ENCODE data around the gene GCC2. TPM values are rescaled to one million over a fixed set of nuclear protein-coding genes. Genes with fewer than 3 reads are reported as not detected.
"Not testable (repeated sequence)": the region's sequence is repeated elsewhere in the genome, so short reads cannot be mapped to it uniquely, and the experiment has no call there.

The GCC2 gene
- total RNA-seq, 2 donors from 2014 or later = 57.0 to 59.9 TPM

GRCh38 chr2:108490506-108491122, 41.6 kb downstream of the GCC2 start:
- Histone ChIP-seq H3K4me3 (ENCODE audit: low read length) (no peak overlapping the region), H3K27me3 (ENCODE audit: control insufficient read depth, insufficient read depth, low read length, poor library complexity, severe bottlenecking) (no peaks in the 10 kb centered on the region), H3K36me3 (ENCODE audit: control insufficient read depth, insufficient read depth, low read length) (peaks cover 77% of the 10 kb centered on the region), H3K9ac (ENCODE audit: extremely low read depth, low read length, poor library complexity, severe bottlenecking) (no peak overlapping the region), H3K4me1 (ENCODE audit: control insufficient read depth, insufficient read depth, low read length) (no peaks in the 10 kb centered on the region), H3K9me3 (ENCODE audit: control insufficient read depth, low read length) (no peaks in the 10 kb centered on the region), H3K27ac (ENCODE audit: low read depth, low read length) (no peak overlapping the region)
- Mint-ChIP-seq H3K9me3 (no peaks in the 10 kb centered on the region), H3K36me3 (ENCODE audit: low read depth) (peaks cover 55% of the 10 kb centered on the region), H3K4me1 (peaks cover 5% of the 10 kb centered on the region), H3K4me3 (no peak overlapping the region), H3K27ac (no peak overlapping the region), H3K27me3 (ENCODE audit: insufficient read depth) (no peaks in the 10 kb centered on the region)
- TF ChIP-seq, protein P1, sequence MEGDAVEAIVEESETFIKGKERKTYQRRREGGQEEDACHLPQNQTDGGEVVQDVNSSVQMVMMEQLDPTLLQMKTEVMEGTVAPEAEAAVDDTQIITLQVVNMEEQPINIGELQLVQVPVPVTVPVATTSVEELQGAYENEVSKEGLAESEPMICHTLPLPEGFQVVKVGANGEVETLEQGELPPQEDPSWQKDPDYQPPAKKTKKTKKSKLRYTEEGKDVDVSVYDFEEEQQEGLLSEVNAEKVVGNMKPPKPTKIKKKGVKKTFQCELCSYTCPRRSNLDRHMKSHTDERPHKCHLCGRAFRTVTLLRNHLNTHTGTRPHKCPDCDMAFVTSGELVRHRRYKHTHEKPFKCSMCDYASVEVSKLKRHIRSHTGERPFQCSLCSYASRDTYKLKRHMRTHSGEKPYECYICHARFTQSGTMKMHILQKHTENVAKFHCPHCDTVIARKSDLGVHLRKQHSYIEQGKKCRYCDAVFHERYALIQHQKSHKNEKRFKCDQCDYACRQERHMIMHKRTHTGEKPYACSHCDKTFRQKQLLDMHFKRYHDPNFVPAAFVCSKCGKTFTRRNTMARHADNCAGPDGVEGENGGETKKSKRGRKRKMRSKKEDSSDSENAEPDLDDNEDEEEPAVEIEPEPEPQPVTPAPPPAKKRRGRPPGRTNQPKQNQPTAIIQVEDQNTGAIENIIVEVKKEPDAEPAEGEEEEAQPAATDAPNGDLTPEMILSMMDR (conservative IDR thresholded peaks at IDR 0.05) = no peak
- no peak for DNase-seq

DNA sequence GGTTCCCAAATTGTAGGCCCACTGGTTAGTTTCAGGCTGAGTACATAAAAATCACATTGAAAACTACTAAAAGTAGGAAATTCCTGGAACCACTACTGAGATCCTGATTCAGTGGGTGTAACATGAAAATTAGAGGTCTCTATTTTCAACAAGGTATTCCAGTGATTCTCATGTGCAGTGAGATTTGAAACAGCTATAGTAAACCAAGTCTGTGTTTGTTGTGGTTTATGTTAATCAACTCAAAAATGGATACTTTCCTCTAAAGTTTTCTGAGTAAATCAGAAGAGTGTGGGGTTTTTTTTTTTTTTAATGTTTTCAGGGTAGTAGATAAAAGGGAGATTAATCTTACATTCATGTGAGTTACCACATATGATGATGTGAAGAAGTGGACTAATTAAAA, 42.8 kb downstream of the GCC2 start:
- Mint-ChIP-seq H3K27ac (no peak overlapping the region), H3K36me3 (ENCODE audit: low read depth) (peaks cover 57% of the 10 kb centered on the region), H3K4me1 (peaks cover 5% of the 10 kb centered on the region), H3K27me3 (ENCODE audit: insufficient read depth) (no peaks in the 10 kb centered on the region), H3K9me3 (no peaks in the 10 kb centered on the region), H3K4me3 (no peak overlapping the region)
- Histone ChIP-seq H3K27ac (ENCODE audit: low read depth, low read length) (no peak overlapping the region), H3K27me3 (ENCODE audit: control insufficient read depth, insufficient read depth, low read length, poor library complexity, severe bottlenecking) (no peaks in the 10 kb centered on the region), H3K9ac (ENCODE audit: extremely low read depth, low read length, poor library complexity, severe bottlenecking) (no peak overlapping the region), H3K4me3 (ENCODE audit: low read length) (no peak overlapping the region), H3K4me1 (ENCODE audit: control insufficient read depth, insufficient read depth, low read length) (no peaks in the 10 kb centered on the region), H3K9me3 (ENCODE audit: control insufficient read depth, low read length) (no peaks in the 10 kb centered on the region), H3K36me3 (ENCODE audit: control insufficient read depth, insufficient read depth, low read length) (peaks cover 66% of the 10 kb centered on the region)
- DNase-seq = no peak
- TF ChIP-seq, protein P1 (conservative IDR thresholded peaks at IDR 0.05) = no peak

- H3K9me3 Mint-ChIP-seq = no peaks in the 10 kb centered on the region
- no peak overlapping the region for H3K9ac ChIP-seq (ENCODE audit: extremely low read depth, low read length, poor library complexity, severe bottlenecking)
- no peak overlapping the region for H3K27ac ChIP-seq (ENCODE audit: low read depth, low read length)
- no peak for DNase-seq
- H3K9me3 ChIP-seq (ENCODE audit: control insufficient read depth, low read length) = no peaks in the 10 kb centered on the region
- no peak overlapping the region for H3K4me3 Mint-ChIP-seq
- H3K4me3 ChIP-seq (ENCODE audit: low read length) = no peak overlapping the region
- no peaks in the 10 kb centered on the region for H3K27me3 Mint-ChIP-seq (ENCODE audit: insufficient read depth)
- H3K4me1 Mint-ChIP-seq = peaks cover 5% of the 10 kb centered on the region
- H3K27me3 ChIP-seq (ENCODE audit: control insufficient read depth, insufficient read depth, low read length, poor library complexity, severe bottlenecking) = no peaks in the 10 kb centered on the region
- H3K36me3 Mint-ChIP-seq (ENCODE audit: low read depth) = peaks cover 55% of the 10 kb centered on the region
- H3K4me1 ChIP-seq (ENCODE audit: control insufficient read depth, insufficient read depth, low read length) = no peaks in the 10 kb centered on the region
- no peak overlapping the region for H3K27ac Mint-ChIP-seq
- H3K36me3 ChIP-seq (ENCODE audit: control insufficient read depth, insufficient read depth, low read length) = peaks cover 61% of the 10 kb centered on the region
- TF ChIP-seq, protein P1 (conservative IDR thresholded peaks at IDR 0.05) = no peak
- 88 to 95% methylated on average over 4 of the region's 4 CpGs for WGBS, 2 experiments (ENCODE audit: insufficient coverage in 1 of 2, insufficient read length in 1 of 2)
These were observed 43.4 kb downstream of the GCC2 start for GRCh38 chr2:108492364-108492763.

DNA sequence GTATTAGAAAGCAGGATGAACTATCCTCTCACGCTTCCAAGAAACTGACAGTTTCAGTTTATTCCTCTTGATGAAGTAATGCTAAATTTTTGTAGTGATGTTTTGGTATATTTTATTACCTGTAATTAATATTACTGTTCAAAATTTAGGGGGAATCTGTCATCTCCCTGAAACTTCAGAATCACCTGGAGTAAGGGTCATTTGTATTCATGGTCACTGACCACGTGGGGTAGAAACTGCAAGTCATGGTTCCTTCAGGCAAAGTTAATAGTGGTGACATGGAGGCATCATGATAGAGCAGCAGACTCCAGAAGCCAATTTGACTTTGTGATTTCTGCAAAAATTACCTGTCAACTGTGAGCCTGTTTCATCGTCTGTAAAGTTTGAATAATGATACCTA, 47.2 kb downstream of the GCC2 start:
- not testable (repeated sequence) for H3K4me1 Mint-ChIP-seq; DNase-seq; H3K9me3 ChIP-seq (ENCODE audit: control insufficient read depth, low read length); H3K27ac Mint-ChIP-seq; H3K4me1 ChIP-seq (ENCODE audit: control insufficient read depth, insufficient read depth, low read length); H3K9ac ChIP-seq (ENCODE audit: extremely low read depth, low read length, poor library complexity, severe bottlenecking); H3K27ac ChIP-seq (ENCODE audit: low read depth, low read length); H3K9me3 Mint-ChIP-seq; H3K27me3 Mint-ChIP-seq (ENCODE audit: insufficient read depth); H3K4me3 Mint-ChIP-seq; H3K4me3 ChIP-seq (ENCODE audit: low read length); H3K27me3 ChIP-seq (ENCODE audit: control insufficient read depth, insufficient read depth, low read length, poor library complexity, severe bottlenecking)
- H3K36me3 Mint-ChIP-seq (ENCODE audit: low read depth) = peaks cover 52% of the 10 kb centered on the region
- H3K36me3 ChIP-seq (ENCODE audit: control insufficient read depth, insufficient read depth, low read length) = peaks cover 30% of the 10 kb centered on the region
- WGBS, 2 experiments (ENCODE audit: insufficient coverage in 1 of 2, insufficient read length in 1 of 2) = 100% methylated on average over 1 of the region's 3 CpGs; no CpG with 5 or more reads in 1 of the 2 experiments

- H3K27me3 Mint-ChIP-seq (ENCODE audit: insufficient read depth); H3K27me3 ChIP-seq (ENCODE audit: control insufficient read depth, insufficient read depth, low read length, poor library complexity, severe bottlenecking); H3K27ac Mint-ChIP-seq; H3K4me1 ChIP-seq (ENCODE audit: control insufficient read depth, insufficient read depth, low read length); H3K9me3 ChIP-seq (ENCODE audit: control insufficient read depth, low read length); H3K4me3 Mint-ChIP-seq; H3K9me3 Mint-ChIP-seq; H3K27ac ChIP-seq (ENCODE audit: low read depth, low read length); H3K9ac ChIP-seq (ENCODE audit: extremely low read depth, low read length, poor library complexity, severe bottlenecking); DNase-seq; H3K4me3 ChIP-seq (ENCODE audit: low read length); H3K4me1 Mint-ChIP-seq: not testable (repeated sequence)
- peaks cover 48% of the 10 kb centered on the region for H3K36me3 Mint-ChIP-seq (ENCODE audit: low read depth)
- peaks cover 20% of the 10 kb centered on the region for H3K36me3 ChIP-seq (ENCODE audit: control insufficient read depth, insufficient read depth, low read length)
- WGBS, 2 experiments (ENCODE audit: insufficient coverage in 1 of 2, insufficient read length in 1 of 2) = no CpG with 5 or more reads among the region's 4 CpGs
These were observed 58.6 kb downstream of the GCC2 start for GRCh38 chr2:108507620-108508019.
